H9 (cell line): Measurements from ENCODE around the gene NGDN. TPM values are rescaled to one million over a fixed set of nuclear protein-coding genes. Genes with fewer than 3 reads are reported as not detected.

Experiments
- DNase-seq: peaks from one replicate; pipeline ENCODE4 v3.0.0-alpha.2; 2017
- H2AFZ ChIP-seq: one replicate; pipeline ENCODE4 v1.6.1; 2013; ENCODE audit warnings: mild to moderate bottlenecking, low read length, control low read depth, moderate library complexity
- H2AK5ac ChIP-seq: 2 replicates; pipeline ENCODE4 v1.6.1; 2013; ENCODE audit warnings: low read length, control low read depth, mixed read lengths; ENCODE audit not compliant: insufficient read length
- H2BK120ac ChIP-seq: one replicate; pipeline ENCODE4 v1.6.1; 2013; ENCODE audit warnings: low read depth, mild to moderate bottlenecking, low read length, control low read depth, inconsistent platforms; ENCODE audit not compliant: poor library complexity, severe bottlenecking
- H2BK12ac ChIP-seq: 2 replicates; pipeline ENCODE4 v1.6.1; 2013; ENCODE audit warnings: low read length, control low read depth, mixed read lengths, low read depth; ENCODE audit not compliant: insufficient read length
- H2BK15ac ChIP-seq: 2 replicates; pipeline ENCODE4 v1.6.1; 2013; ENCODE audit warnings: low read depth, low read length, control low read depth
- H2BK20ac ChIP-seq: one replicate; pipeline ENCODE4 v1.6.1; 2013; ENCODE audit warnings: low read depth, mild to moderate bottlenecking, low read length, control low read depth, inconsistent platforms; ENCODE audit not compliant: poor library complexity, severe bottlenecking
- H2BK5ac ChIP-seq: 2 replicates; pipeline ENCODE4 v1.6.1; 2013; ENCODE audit warnings: low read length, control low read depth, mixed read lengths; ENCODE audit not compliant: insufficient read length
- H3K14ac ChIP-seq: 2 replicates; pipeline ENCODE4 v1.6.1; 2013; ENCODE audit warnings: low read length, control low read depth; ENCODE audit not compliant: insufficient read depth
- H3K18ac ChIP-seq: 2 replicates; pipeline ENCODE4 v1.6.1; 2013; ENCODE audit warnings: low read depth, mild to moderate bottlenecking, mixed read lengths, low read length, control low read depth; ENCODE audit not compliant: insufficient read length
- H3K23ac ChIP-seq: 2 replicates; pipeline ENCODE4 v1.6.1; 2013; ENCODE audit warnings: low read length, control low read depth, mixed read lengths, low read depth; ENCODE audit not compliant: insufficient read length
- H3K23me2 ChIP-seq: 2 replicates; pipeline ENCODE4 v1.6.1; 2013; ENCODE audit warnings: low read depth, mild to moderate bottlenecking, mixed read lengths, low read length, control low read depth; ENCODE audit not compliant: insufficient read length, poor library complexity, severe bottlenecking
- H3K27ac ChIP-seq: 2 replicates; pipeline ENCODE4 v1.5.1; 2013; ENCODE audit warnings: low read length, control low read depth, mixed read lengths, low read depth; ENCODE audit not compliant: insufficient read length
- H3K27me3 ChIP-seq: 2 replicates; pipeline ENCODE4 v1.6.1; 2013; ENCODE audit warnings: low read length, control low read depth, inconsistent platforms; ENCODE audit not compliant: insufficient read depth
- H3K4ac ChIP-seq: 2 replicates; pipeline ENCODE4 v1.6.1; 2013; ENCODE audit warnings: low read depth, mild to moderate bottlenecking, control low read depth, inconsistent platforms, low read length, moderate library complexity
- H3K4me1 ChIP-seq: 2 replicates; pipeline ENCODE4 v1.6.1; 2013; ENCODE audit warnings: low read length, control low read depth, inconsistent platforms; ENCODE audit not compliant: insufficient read depth
- H3K4me2 ChIP-seq: 2 replicates; pipeline ENCODE4 v1.6.1; 2013; ENCODE audit warnings: low read length, control low read depth, mixed read lengths; ENCODE audit not compliant: insufficient read length, insufficient read depth
- H3K56ac ChIP-seq: 2 replicates; pipeline ENCODE4 v1.6.1; 2013; ENCODE audit warnings: low read depth, mild to moderate bottlenecking, mixed read lengths, low read length, control low read depth; ENCODE audit not compliant: insufficient read length
- H3K79me1 ChIP-seq: 2 replicates; pipeline ENCODE4 v1.6.1; 2013; ENCODE audit warnings: low read depth, mild to moderate bottlenecking, moderate library complexity, low read length, control low read depth, inconsistent platforms; ENCODE audit not compliant: insufficient read depth, poor library complexity, severe bottlenecking
- H3K79me2 ChIP-seq: 2 replicates; pipeline ENCODE4 v1.6.1; 2013; ENCODE audit warnings: low read length, control low read depth, inconsistent platforms; ENCODE audit not compliant: insufficient read depth
- H3K9ac ChIP-seq: 2 replicates; pipeline ENCODE4 v1.6.1; 2013; ENCODE audit warnings: low read length, control low read depth, mixed read lengths; ENCODE audit not compliant: insufficient read length; ENCODE audit errors: extremely low read depth
- H3K9me3 ChIP-seq: one replicate; pipeline ENCODE4 v1.6.1; 2013; ENCODE audit warnings: low read depth, low read length, inconsistent platforms; ENCODE audit not compliant: control insufficient read depth
- H3T11ph ChIP-seq: one replicate; pipeline ENCODE4 v1.6.1; 2013; ENCODE audit warnings: mild to moderate bottlenecking, low read length, control low read depth, inconsistent platforms
- H4K20me1 ChIP-seq: one replicate; pipeline ENCODE4 v1.6.1; 2013; ENCODE audit not compliant: control insufficient read depth, insufficient read length, insufficient read depth
- H4K5ac ChIP-seq: 2 replicates; pipeline ENCODE4 v1.6.1; 2013; ENCODE audit warnings: low read depth, mild to moderate bottlenecking, mixed read lengths, low read length, control low read depth; ENCODE audit not compliant: insufficient read length
- H4K8ac ChIP-seq: replicated peaks from 2 replicates; pipeline ENCODE4 v1.6.1; 2013; ENCODE audit warnings: low read length, control low read depth, mixed read lengths, low read depth; ENCODE audit not compliant: insufficient read length
- H4K91ac ChIP-seq: 2 replicates; pipeline ENCODE4 v1.6.1; 2013; ENCODE audit warnings: low read depth, mild to moderate bottlenecking, moderate library complexity, mixed read lengths, low read length, control low read depth; ENCODE audit not compliant: insufficient read length
- H3K27ac Mint-ChIP-seq, 3 experiments: 2 replicates in 2 of 3; 3 replicates in 1 of 3; pipeline ENCODE4 v1.8.0; 2020 to 2021; ENCODE audit warnings: mixed read lengths in 3 of 3, mild to moderate bottlenecking in 1 of 3, moderate library complexity in 1 of 3
- H3K27me3 Mint-ChIP-seq: 2 replicates; pipeline ENCODE4 v1.8.0; 2021; ENCODE audit warnings: low read depth, mild to moderate bottlenecking, moderate library complexity, mixed read lengths
- H3K36me3 Mint-ChIP-seq, 3 experiments: 2 replicates in 2 of 3; 3 replicates in 1 of 3; pipeline ENCODE4 v1.8.0; 2020 to 2021; ENCODE audit warnings: low read depth in 3 of 3, mixed read lengths in 3 of 3; ENCODE audit not compliant: insufficient read depth in 1 of 3
- H3K4me1 Mint-ChIP-seq, 2 experiments: 2 replicates each; pipeline ENCODE4 v1.8.0; 2020; ENCODE audit warnings: mixed read lengths in 2 of 2
- H3K4me3 Mint-ChIP-seq, 2 experiments: 2 replicates in 1 of 2; 3 replicates in 1 of 2; pipeline ENCODE4 v1.8.0; 2020 to 2021; ENCODE audit warnings: mild to moderate bottlenecking in 2 of 2, mixed read lengths in 2 of 2, moderate library complexity in 1 of 2
- H3K9me3 Mint-ChIP-seq, 2 experiments: 2 replicates in 1 of 2; 3 replicates in 1 of 2; pipeline ENCODE4 v1.8.0; 2020; ENCODE audit warnings: mild to moderate bottlenecking in 2 of 2, mixed read lengths in 2 of 2, moderate library complexity in 1 of 2
- total RNA-seq: library from RNA; stranded (reverse); gene quantifications from 2 replicates; pipeline ENCODE4 v1.2.1, GENCODE V29; 2021
- TF ChIP-seq, protein P1 (sequence below): fragments of 200-600 bp; sonication (generic); conservative IDR thresholded peaks from 3 replicates; pipeline ENCODE4 v1.8.0; 2021; ENCODE audit warnings: antibody characterized with exemption, mild to moderate bottlenecking

NGDN gene
- total RNA-seq, 1 experiment from 2014 or later: 53.1 TPM

DNA sequence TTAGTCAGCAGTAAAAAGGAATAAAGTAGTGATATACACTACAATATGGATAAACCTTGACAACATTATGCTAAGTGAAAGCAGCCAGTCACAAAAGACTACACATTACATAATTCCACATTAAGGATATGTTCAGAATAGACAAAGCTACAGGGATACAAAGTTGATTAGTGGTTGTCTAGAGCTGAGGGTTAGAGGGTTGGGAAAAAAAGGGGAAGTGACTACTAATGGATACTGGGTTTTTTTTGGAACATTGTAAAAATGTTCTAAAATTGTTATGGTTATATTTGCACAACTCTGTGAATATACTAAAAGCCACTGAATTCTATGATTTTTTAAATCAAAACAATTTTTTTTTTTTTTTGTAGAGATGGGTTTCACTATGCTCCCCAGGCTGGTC lies 4.8 kb upstream of the NGDN start:
- Histone ChIP-seq H3K9me3 (no peaks in the 10 kb centered on the region), H3K4me1 (no peaks in the 10 kb centered on the region), H3K4me2 (no peak overlapping the region), H2AK5ac (no peak overlapping the region), H3K23ac (no peak overlapping the region), H4K20me1 (no peaks in the 10 kb centered on the region), H4K8ac (no peak overlapping the region), H2BK5ac (no peak overlapping the region), H3T11ph (no peak overlapping the region), H2AFZ (no peak overlapping the region), H2BK12ac (no peak overlapping the region), H4K91ac (no peak overlapping the region), H3K79me1 (no peaks in the 10 kb centered on the region), H3K4ac (no peak overlapping the region), H3K14ac (no peak overlapping the region), H3K56ac (no peak overlapping the region), H2BK120ac (no peak overlapping the region), H4K5ac (no peak overlapping the region), H3K27ac (no peak overlapping the region), H3K9ac (no peak overlapping the region), H3K23me2 (peaks cover 3% of the 10 kb centered on the region), H3K18ac (no peak overlapping the region), H2BK20ac (no peak overlapping the region), H3K27me3 (no peaks in the 10 kb centered on the region), H2BK15ac (no peak overlapping the region), H3K79me2 (no peaks in the 10 kb centered on the region)
- no peak for DNase-seq
- no peak overlapping the region for H3K4me3 Mint-ChIP-seq
- H3K4me1 Mint-ChIP-seq: no peaks in the 10 kb centered on the region; a peak in 1 of 4 replicates
- H3K9me3 Mint-ChIP-seq: peaks cover 2 to 3% of the 10 kb centered on the region in 2 experiments; a peak in 3 of 5 replicates
- no peak overlapping the region for H3K27ac Mint-ChIP-seq
- TF ChIP-seq, protein P1, sequence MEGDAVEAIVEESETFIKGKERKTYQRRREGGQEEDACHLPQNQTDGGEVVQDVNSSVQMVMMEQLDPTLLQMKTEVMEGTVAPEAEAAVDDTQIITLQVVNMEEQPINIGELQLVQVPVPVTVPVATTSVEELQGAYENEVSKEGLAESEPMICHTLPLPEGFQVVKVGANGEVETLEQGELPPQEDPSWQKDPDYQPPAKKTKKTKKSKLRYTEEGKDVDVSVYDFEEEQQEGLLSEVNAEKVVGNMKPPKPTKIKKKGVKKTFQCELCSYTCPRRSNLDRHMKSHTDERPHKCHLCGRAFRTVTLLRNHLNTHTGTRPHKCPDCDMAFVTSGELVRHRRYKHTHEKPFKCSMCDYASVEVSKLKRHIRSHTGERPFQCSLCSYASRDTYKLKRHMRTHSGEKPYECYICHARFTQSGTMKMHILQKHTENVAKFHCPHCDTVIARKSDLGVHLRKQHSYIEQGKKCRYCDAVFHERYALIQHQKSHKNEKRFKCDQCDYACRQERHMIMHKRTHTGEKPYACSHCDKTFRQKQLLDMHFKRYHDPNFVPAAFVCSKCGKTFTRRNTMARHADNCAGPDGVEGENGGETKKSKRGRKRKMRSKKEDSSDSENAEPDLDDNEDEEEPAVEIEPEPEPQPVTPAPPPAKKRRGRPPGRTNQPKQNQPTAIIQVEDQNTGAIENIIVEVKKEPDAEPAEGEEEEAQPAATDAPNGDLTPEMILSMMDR: no peak
- no peaks in the 10 kb centered on the region for H3K36me3 Mint-ChIP-seq
- H3K27me3 Mint-ChIP-seq: peaks cover 22% of the 10 kb centered on the region
